ENCODE measurements around the gene ZNF423. TPM values are rescaled to one million over a fixed set of nuclear protein-coding genes. Genes with fewer than 3 reads are reported as not detected.
A peak's percentile ranks its signal among the peaks of the same experiment; 100 is the strongest.

The ZNF423 gene
- polyA plus RNA-seq, 1 of the 3 experiments (the other 2 are of a cell fraction) = 1.2 TPM

- Histone ChIP-seq H3K4me1 (ENCODE audit: control insufficient read depth in 1 of 2, insufficient read depth in 2 of 2, low read depth in 1 of 2, low read length in 1 of 2) (peaks cover 0 to 74% of the 10 kb centered on the region in 2 experiments; a peak in 1 of 4 replicates), H3K4me3 (ENCODE audit: low read depth in 2 of 2, low read length in 1 of 2) (no peak overlapping the region), H3K4me2 (no peak overlapping the region), H2AFZ (ENCODE audit: low read depth) (no peak overlapping the region), H4K20me1 (ENCODE audit: insufficient read depth) (no peaks in the 10 kb centered on the region), H3F3A (replicated peaks; ENCODE audit: insufficient read depth) (no peaks in the 10 kb centered on the region), H3K27ac (ENCODE audit: low read depth in 2 of 2, low read length in 1 of 2) (peak overlapping the region in 1 of 2 experiments; percentile 60; a peak in 1 of 4 replicates), H3K9me3 (no peaks in the 10 kb centered on the region), H3K36me3 (replicated peaks in 1 of 2; ENCODE audit: control insufficient read depth in 1 of 2, insufficient read depth in 2 of 2, low read length in 1 of 2) (no peaks in the 10 kb centered on the region), H3K9me2 (no peaks in the 10 kb centered on the region), H3K79me2 (ENCODE audit: insufficient read depth) (no peaks in the 10 kb centered on the region), H3K27me3 (ENCODE audit: insufficient read depth) (no peaks in the 10 kb centered on the region), H3K9ac (no peak overlapping the region)
- peak; percentile 66 for DNase-seq
- TF ChIP-seq ZBTB33 (IDR thresholded peaks at IDR 0.05; ENCODE audit: borderline replicate concordance, low read depth) (no peak), FOXJ3 (CRISPR knock-in tag; IDR thresholded peaks at IDR 0.05) (peak; percentile 61), MXI1 (IDR thresholded peaks at IDR 0.05; ENCODE audit: low read depth, low read length) (peak; percentile 65; the same call in 1 of the 2 replicates), YY1 (IDR thresholded peaks at IDR 0.05; ENCODE audit: low read depth) (no peak), CHD2 (IDR thresholded peaks at IDR 0.05; ENCODE audit: low read length, partially characterized antibody) (peak; percentile 15)
- TF ChIP-seq, protein P1, sequence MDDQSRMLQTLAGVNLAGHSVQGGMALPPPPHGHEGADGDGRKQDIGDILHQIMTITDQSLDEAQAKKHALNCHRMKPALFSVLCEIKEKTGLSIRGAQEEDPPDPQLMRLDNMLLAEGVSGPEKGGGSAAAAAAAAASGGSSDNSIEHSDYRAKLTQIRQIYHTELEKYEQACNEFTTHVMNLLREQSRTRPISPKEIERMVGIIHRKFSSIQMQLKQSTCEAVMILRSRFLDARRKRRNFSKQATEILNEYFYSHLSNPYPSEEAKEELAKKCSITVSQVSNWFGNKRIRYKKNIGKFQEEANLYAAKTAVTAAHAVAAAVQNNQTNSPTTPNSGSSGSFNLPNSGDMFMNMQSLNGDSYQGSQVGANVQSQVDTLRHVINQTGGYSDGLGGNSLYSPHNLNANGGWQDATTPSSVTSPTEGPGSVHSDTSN (IDR thresholded peaks at IDR 0.05) = no peak
- ChIA-PET POLR2A (interaction anchor here (0.8 to 1.1 kb wide), 2 partner anchors 11 to 17 kb away, joined by 3 to 4 read pairs; no protein-coding TSS in a partner anchor), CTCF (interaction anchor here (1.1 to 2.2 kb wide), 4 partner anchors 14 to 315 kb away, joined by 4 to 9 read pairs (median 6); no protein-coding TSS in a partner anchor)
- WGBS (ENCODE audit: low lambda C conversion rate) = 27% methylated on average over 4 of the region's 9 CpGs
Observed at GRCh38 chr16:49542391-49542891, 313.5 kb downstream of the ZNF423 start.

DNA sequence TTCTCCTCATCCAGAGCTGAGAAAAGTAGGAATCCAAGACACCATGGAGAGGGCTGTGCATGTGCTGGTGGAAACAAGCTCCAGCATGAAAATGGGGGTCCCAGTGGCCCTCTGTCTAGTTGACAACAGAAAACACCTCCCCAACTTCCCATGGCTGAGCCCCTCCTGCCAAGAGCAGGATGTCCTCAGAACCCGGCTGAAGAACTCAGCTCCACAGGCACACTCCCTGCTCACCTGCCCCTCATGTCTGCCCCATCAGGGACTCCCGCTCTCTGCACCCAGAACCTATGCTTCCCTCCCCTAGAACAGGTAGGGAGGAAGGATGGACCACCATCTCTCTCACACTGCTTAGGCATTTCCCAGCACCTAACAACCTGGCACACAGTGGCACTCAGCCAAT is 315.1 kb downstream of the ZNF423 start:
- Histone ChIP-seq H3K36me3 (replicated peaks in 1 of 2; ENCODE audit: control insufficient read depth in 1 of 2, insufficient read depth in 2 of 2, low read length in 1 of 2) (no peaks in the 10 kb centered on the region), H3K79me2 (ENCODE audit: insufficient read depth) (no peaks in the 10 kb centered on the region), H3K27ac (ENCODE audit: low read depth in 2 of 2, low read length in 1 of 2) (no peak overlapping the region; a peak in 1 of 4 replicates), H3K4me2 (no peak overlapping the region), H3F3A (replicated peaks; ENCODE audit: insufficient read depth) (no peaks in the 10 kb centered on the region), H2AFZ (ENCODE audit: low read depth) (no peak overlapping the region), H4K20me1 (ENCODE audit: insufficient read depth) (no peaks in the 10 kb centered on the region), H3K9ac (no peak overlapping the region), H3K4me1 (ENCODE audit: control insufficient read depth in 1 of 2, insufficient read depth in 2 of 2, low read depth in 1 of 2, low read length in 1 of 2) (peaks cover 0 to 65% of the 10 kb centered on the region in 2 experiments; a peak in 1 of 4 replicates), H3K4me3 (ENCODE audit: low read depth in 2 of 2, low read length in 1 of 2) (no peak overlapping the region), H3K27me3 (ENCODE audit: insufficient read depth) (no peaks in the 10 kb centered on the region), H3K9me3 (no peaks in the 10 kb centered on the region), H3K9me2 (no peaks in the 10 kb centered on the region)
- whole genome bisulfite sequencing (ENCODE audit: low lambda C conversion rate) = 21% methylated on average over 2 of the region's 2 CpGs
- ChIA-PET POLR2A (no interaction called here), CTCF (no interaction called here)
- TF ChIP-seq GABPA (IDR thresholded peaks at IDR 0.05; ENCODE audit: low read depth) (no peak), RFX5 (IDR thresholded peaks at IDR 0.05; ENCODE audit: low read length) (no peak), FOSL2 (IDR thresholded peaks at IDR 0.05; ENCODE audit: borderline replicate concordance, low read depth) (no peak), TAF1 (IDR thresholded peaks at IDR 0.05; ENCODE audit: borderline replicate concordance, low read depth, low read length) (no peak), MXI1 (IDR thresholded peaks at IDR 0.05; ENCODE audit: low read depth, low read length) (no peak), SMC3 (IDR thresholded peaks at IDR 0.05; ENCODE audit: low read depth, low read length) (no peak), FOXJ3 (CRISPR knock-in tag; IDR thresholded peaks at IDR 0.05) (no peak), TEAD4 (IDR thresholded peaks at IDR 0.05; ENCODE audit: borderline replicate concordance, insufficient read depth) (no peak), RAD21 (IDR thresholded peaks at IDR 0.05; ENCODE audit: low read length) (no peak), FOXM1 (IDR thresholded peaks at IDR 0.05; ENCODE audit: low read depth) (no peak), ELF1 (IDR thresholded peaks at IDR 0.05) (no peak), NFIC (IDR thresholded peaks at IDR 0.05; ENCODE audit: borderline replicate concordance) (no peak), CHD2 (IDR thresholded peaks at IDR 0.05; ENCODE audit: low read length, partially characterized antibody) (no peak), EZH2phosphoT487 (IDR thresholded peaks at IDR 0.05; ENCODE audit: borderline replicate concordance, low read depth) (no peak), ZBTB33 (IDR thresholded peaks at IDR 0.05; ENCODE audit: borderline replicate concordance, low read depth) (no peak), JUND (IDR thresholded peaks at IDR 0.05) (no peak)
- TF ChIP-seq, protein P1 (IDR thresholded peaks at IDR 0.05) = no peak
- TF ChIP-seq, protein P2, sequence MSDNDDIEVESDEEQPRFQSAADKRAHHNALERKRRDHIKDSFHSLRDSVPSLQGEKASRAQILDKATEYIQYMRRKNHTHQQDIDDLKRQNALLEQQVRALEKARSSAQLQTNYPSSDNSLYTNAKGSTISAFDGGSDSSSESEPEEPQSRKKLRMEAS (IDR thresholded peaks at IDR 0.05; ENCODE audit: low read depth) = no peak
- DNase-seq = no peak
